ENCODE measurements around the gene SHMT2. TPM values are rescaled to one million over a fixed set of nuclear protein-coding genes. Genes with fewer than 3 reads are reported as not detected.

Gene SHMT2
- total and polyA plus RNA-seq, 2 experiments from 2014 or later, result 59.9 to 110 TPM

- Histone ChIP-seq H3K27me3 (peaks cover 51% of the 10 kb centered on the region), H3K36me3 (peaks cover 17% of the 10 kb centered on the region), H3K4me1 (ENCODE audit: low read depth) (peaks cover 13% of the 10 kb centered on the region), H3K9me3 (ENCODE audit: low read depth) (no peaks in the 10 kb centered on the region), H3K27ac (no peak overlapping the region), H3K4me3 (no peak overlapping the region)
- no peak for TF ChIP-seq CTCF (IDR thresholded peaks at IDR 0.05; ENCODE audit: low read depth, low read length)
- no peak for DNase-seq (ENCODE audit: low read depth in 1 of 2, low spot score in 1 of 2)
Observed at GRCh38 chr12:57231276-57232021, 1.9 kb downstream of the SHMT2 start.

GRCh38 chr12:57232156-57232756 lies 2.7 kb downstream of the SHMT2 start:
- no peak overlapping the region for H3K27ac ChIP-seq
- peaks cover 12% of the 10 kb centered on the region for H3K4me1 ChIP-seq (ENCODE audit: low read depth)
- peaks cover 51% of the 10 kb centered on the region for H3K27me3 ChIP-seq
- no peak overlapping the region for H3K4me3 ChIP-seq
- no peaks in the 10 kb centered on the region for H3K9me3 ChIP-seq (ENCODE audit: low read depth)
- no peak for DNase-seq (ENCODE audit: low read depth in 1 of 2, low spot score in 1 of 2)
- H3K36me3 ChIP-seq, result peaks cover 17% of the 10 kb centered on the region
- TF ChIP-seq CTCF (IDR thresholded peaks at IDR 0.05; ENCODE audit: low read depth, low read length), result no peak

- Histone ChIP-seq H3K4me1 (ENCODE audit: low read depth) (peaks cover 7% of the 10 kb centered on the region), H3K27ac (no peak overlapping the region), H3K27me3 (peaks cover 56% of the 10 kb centered on the region), H3K4me3 (no peak overlapping the region), H3K9me3 (ENCODE audit: low read depth) (no peaks in the 10 kb centered on the region), H3K36me3 (peaks cover 17% of the 10 kb centered on the region)
- no peak for TF ChIP-seq CTCF (IDR thresholded peaks at IDR 0.05; ENCODE audit: low read depth, low read length)
- DNase-seq (ENCODE audit: low read depth in 1 of 2, low spot score in 1 of 2), result peak in 1 of 2 donors; percentile 76
Observed at GRCh38 chr12:57233357-57234232, 4.1 kb downstream of the SHMT2 start.

GRCh38 chr12:57234233-57234570 lies 4.7 kb downstream of the SHMT2 start:
- Histone ChIP-seq H3K27me3 (peaks cover 62% of the 10 kb centered on the region), H3K27ac (no peak overlapping the region), H3K9me3 (ENCODE audit: low read depth) (no peaks in the 10 kb centered on the region), H3K4me1 (ENCODE audit: low read depth) (peaks cover 7% of the 10 kb centered on the region), H3K36me3 (peaks cover 17% of the 10 kb centered on the region), H3K4me3 (no peak overlapping the region)
- DNase-seq (ENCODE audit: low read depth in 1 of 2, low spot score in 1 of 2), result no peak
- no peak for TF ChIP-seq CTCF (IDR thresholded peaks at IDR 0.05; ENCODE audit: low read depth, low read length)

GRCh38 chr12:57234571-57235016 lies 5.1 kb downstream of the SHMT2 start:
- DNase-seq (ENCODE audit: low read depth in 1 of 2, low spot score in 1 of 2), result no peak
- Histone ChIP-seq H3K4me3 (no peak overlapping the region), H3K4me1 (ENCODE audit: low read depth) (peaks cover 7% of the 10 kb centered on the region), H3K9me3 (ENCODE audit: low read depth) (no peaks in the 10 kb centered on the region), H3K27ac (no peak overlapping the region), H3K27me3 (peaks cover 66% of the 10 kb centered on the region), H3K36me3 (peaks cover 17% of the 10 kb centered on the region)
- no peak for TF ChIP-seq CTCF (IDR thresholded peaks at IDR 0.05; ENCODE audit: low read depth, low read length)

Measured in cardiac muscle cell (in vitro differentiated cells and primary cell).